Omental fat pad (tissue), 4 donors: ENCODE results near the gene LHPP. TPM values are rescaled to one million over a fixed set of nuclear protein-coding genes. Genes with fewer than 3 reads are reported as not detected.

ENCODE experiments used
- ATAC-seq: fragments of 150-250 bp; one replicate; pipeline ENCODE4 v1.9.1; 2016; ENCODE audit warnings: mild to moderate bottlenecking, moderate library complexity; ENCODE audit not compliant: low FRiP score
- DNase-seq: peaks from one replicate; pipeline ENCODE4 v3.0.0-alpha.2; 2019; ENCODE audit warnings: low spot score
- CTCF ChIP-seq, 3 donors: fragments of 450-650 bp; IDR thresholded peaks; one replicate each; pipeline ENCODE4 v1.5.1; 2016 to 2017; ENCODE audit warnings: antibody characterized with exemption in 3 of 3, mild to moderate bottlenecking in 3 of 3, moderate library complexity in 2 of 3
- total RNA-seq, 4 donors: library from RNA; depleted of rRNA; stranded (reverse); fragments of >200 nt; gene quantifications; one replicate each; pipeline ENCODE4 v1.1.0, GENCODE V29; 2016

LHPP gene
- total RNA-seq, 4 donors from 2014 or later, result 10.1 to 16.2 (median 13.7) TPM

DNA sequence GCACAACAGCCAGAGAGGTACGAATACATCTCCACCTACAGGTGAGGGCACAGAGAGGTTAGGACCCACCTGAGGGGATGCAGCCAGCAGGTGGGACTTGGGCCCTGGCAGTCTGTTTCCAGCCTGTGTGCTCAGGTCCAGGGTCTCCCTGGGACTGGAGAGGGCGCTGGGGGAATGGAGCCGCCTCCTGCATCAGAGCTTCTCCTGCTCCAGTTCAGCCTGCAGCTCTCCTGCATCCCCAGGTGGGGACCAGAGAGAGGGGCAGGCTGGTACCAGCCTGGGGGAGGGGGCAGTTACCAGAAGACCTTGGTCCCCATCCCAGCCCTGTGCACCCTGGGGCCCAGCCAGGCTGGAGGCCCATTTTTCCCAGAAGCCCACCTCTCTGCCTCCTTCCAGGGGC lies 80.7 kb downstream of the LHPP start:
- TF ChIP-seq CTCF (IDR thresholded peaks at IDR 0.05), result no peak
- no peak for ATAC-seq
- DNase-seq, result no peak

DNA sequence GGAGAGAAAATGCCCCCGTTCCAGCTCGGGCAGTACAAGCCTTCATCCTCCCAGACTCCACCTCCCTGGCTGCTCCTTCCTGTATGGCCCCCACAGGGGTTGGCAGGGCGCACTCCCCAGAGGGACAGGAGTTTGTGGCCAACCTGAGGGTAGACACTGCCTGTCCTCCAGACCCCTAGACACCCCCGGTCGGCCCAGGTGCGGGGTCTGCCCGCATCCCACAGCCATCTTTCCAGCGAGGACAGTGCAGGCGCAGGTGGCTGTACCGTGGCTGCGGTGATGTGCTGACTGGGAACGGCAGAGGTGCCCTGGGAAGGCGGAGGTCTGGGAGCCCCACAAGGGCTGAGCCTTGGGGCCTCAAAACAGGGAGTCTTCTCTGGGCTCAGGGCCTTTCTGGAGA lies 81.5 kb downstream of the LHPP start:
- no peak for DNase-seq
- TF ChIP-seq CTCF (IDR thresholded peaks at IDR 0.05), result no peak
- no peak for ATAC-seq

DNA sequence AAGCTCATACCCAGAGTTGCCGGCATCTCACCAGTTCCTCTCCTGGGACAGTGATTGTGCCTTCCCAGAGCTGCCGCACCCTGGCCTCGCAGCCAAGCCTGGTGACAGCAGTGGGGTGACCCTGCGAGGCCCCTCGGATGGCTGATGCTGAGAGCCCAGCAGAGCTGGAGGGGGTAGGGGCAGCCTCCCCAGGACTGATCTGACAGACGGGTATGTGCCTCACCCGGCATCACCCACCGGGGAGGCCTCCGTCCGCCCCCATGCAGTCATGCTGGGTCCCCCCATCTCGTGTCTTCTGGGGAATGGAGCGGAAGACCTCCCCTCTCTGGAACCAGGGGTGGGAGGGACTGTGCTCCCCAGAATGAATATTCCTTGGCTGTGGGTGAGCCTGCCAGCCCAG lies 82.3 kb downstream of the LHPP start:
- no peak for TF ChIP-seq CTCF (IDR thresholded peaks at IDR 0.05)
- DNase-seq (no peak), ATAC-seq (no peak)

- no peak for TF ChIP-seq CTCF (IDR thresholded peaks at IDR 0.05)
- DNase-seq (no peak), ATAC-seq (no peak)
These were observed 83.1 kb downstream of the LHPP start for GRCh38 chr10:124544711-124545110.

- ATAC-seq (no peak), DNase-seq (no peak)
- TF ChIP-seq CTCF (IDR thresholded peaks at IDR 0.05), result no peak
These were observed 83.9 kb downstream of the LHPP start for GRCh38 chr10:124545351-124546054.

DNA sequence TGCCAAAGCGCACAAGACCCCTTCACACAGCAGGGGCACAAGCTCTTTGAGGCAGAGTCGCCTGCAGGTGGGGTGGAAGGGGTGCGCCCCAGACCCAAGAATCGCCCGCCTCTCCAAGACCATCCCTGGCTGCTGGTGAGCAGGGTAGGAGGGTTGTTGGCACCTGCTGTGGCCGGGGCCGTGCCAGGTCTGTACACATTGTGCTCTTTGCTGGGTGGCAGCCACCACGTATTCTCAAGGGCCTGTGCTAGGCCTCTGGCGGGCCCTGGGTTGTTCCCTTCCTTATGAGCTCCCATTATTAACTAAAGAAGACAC lies 84.4 kb downstream of the LHPP start:
- TF ChIP-seq CTCF (IDR thresholded peaks at IDR 0.05), result no peak
- no peak for DNase-seq
- no peak for ATAC-seq

GRCh38 chr10:124546957-124547646 lies 85.5 kb downstream of the LHPP start:
- ATAC-seq (no peak), DNase-seq (no peak)
- no peak for TF ChIP-seq CTCF (IDR thresholded peaks at IDR 0.05)
